Measurements from ENCODE around the gene NUMBL.
"Not testable (repeated sequence)": the region's sequence is repeated elsewhere in the genome, so short reads cannot be mapped to it uniquely, and the experiment has no call there.

- not testable (repeated sequence) for TF ChIP-seq POLR2AphosphoS5 (IDR thresholded peaks at IDR 0.05); CTCF (IDR thresholded peaks at IDR 0.05); POLR2A (IDR thresholded peaks at IDR 0.05; ENCODE audit: low read depth); EP300 (IDR thresholded peaks at IDR 0.05)
Measured at GRCh38 chr19:40655684-40656083, 34.8 kb downstream of the NUMBL start.

All from esophagus muscularis mucosa (tissue), 4 donors.